ENCODE results near the gene PIAS3.

- TF ChIP-seq POLR2AphosphoS5 (IDR thresholded peaks at IDR 0.05) (no peak), CTCF (IDR thresholded peaks at IDR 0.05 in 8 of 11, conservative IDR thresholded peaks at IDR 0.05 in 3 of 11) (no peak)
These were observed 28.8 kb upstream of the PIAS3 start for GRCh38 chr1:145887631-145888030.
